ENCODE data around the gene ST8SIA4.

Gene ST8SIA4

DNA sequence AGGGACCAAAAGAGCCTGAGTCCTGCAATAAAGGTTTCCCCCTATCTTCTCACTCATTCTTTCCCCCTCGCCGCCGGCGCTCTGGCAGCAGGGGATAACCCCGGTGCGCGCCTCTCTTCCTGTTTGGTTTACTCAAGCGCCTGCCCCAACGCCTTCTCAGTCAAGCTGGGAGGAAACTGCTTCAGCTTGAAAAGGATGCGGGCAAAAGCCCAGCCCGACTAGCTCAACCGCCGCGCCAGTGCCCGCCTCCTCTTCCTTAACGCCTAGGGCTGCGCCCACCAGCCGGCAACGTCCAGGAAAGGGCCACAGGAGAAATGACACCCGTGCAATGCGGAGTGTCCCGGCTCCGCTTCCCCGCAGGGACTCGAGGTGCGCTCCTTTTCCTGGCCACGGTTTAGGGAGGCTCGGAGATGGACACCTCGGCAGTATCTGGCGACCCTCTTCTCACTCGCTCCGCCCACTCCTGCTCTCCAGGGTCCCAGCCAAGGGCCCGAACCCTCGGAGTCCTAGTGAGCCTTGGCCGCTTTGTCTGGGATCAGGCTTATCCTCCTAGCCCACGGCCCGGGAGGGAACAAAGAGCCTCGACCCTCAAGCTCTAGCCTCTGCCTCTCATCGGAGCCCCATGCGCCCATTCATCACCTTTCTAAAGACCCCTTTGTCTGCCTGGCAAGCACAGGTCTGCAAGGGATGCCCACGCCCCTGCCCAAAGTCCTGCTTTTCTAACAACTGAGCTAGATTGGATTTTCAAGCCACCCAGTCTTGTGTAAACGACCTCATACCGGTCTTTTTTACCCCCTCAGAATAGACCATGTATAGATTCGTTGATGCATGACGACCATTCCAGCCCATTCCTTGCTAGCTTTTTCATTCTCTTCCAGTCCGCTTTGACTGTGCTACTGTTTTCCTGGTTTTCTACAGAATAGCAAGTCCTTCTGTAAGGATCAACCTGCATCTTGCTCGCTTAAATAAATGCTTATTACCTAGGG, 2.0 kb downstream of the ST8SIA4 start:
- Histone ChIP-seq H2BK120ac (ENCODE audit: low read depth, low read length) (no peak overlapping the region), H2AFZ (ENCODE audit: low read depth, low read length) (peak overlapping the region; percentile 94), H3K27ac (ENCODE audit: low read length, poor library complexity, severe bottlenecking) (no peak overlapping the region), H2BK15ac (ENCODE audit: low read depth, poor library complexity, severe bottlenecking) (no peak overlapping the region), H3K18ac (ENCODE audit: low read depth in 1 of 2, low read length in 2 of 2) (peak overlapping the region in 1 of 2 experiments; percentile 8), H2BK5ac (ENCODE audit: low read depth, low read length, poor library complexity, severe bottlenecking) (no peak overlapping the region), H3K4ac (ENCODE audit: low read depth in 1 of 2, low read length in 2 of 2) (peak overlapping the region in 1 of 2 experiments; percentile 20), H3K14ac (ENCODE audit: low read length in 2 of 2) (peak overlapping the region in 1 of 2 experiments; percentile 16), H4K91ac (ENCODE audit: low read length) (no peak overlapping the region), H3K4me3 (ENCODE audit: insufficient read depth in 1 of 2, low read depth in 1 of 2, low read length in 2 of 2) (peak overlapping the region; percentile 58 to 87), H3K36me3 (ENCODE audit: control insufficient read depth in 1 of 2, insufficient read depth in 2 of 2, low read depth in 1 of 2, low read length in 2 of 2) (no peaks in the 10 kb centered on the region), H3K4me1 (ENCODE audit: control insufficient read depth, insufficient read depth, low read depth, low read length) (peaks cover 12% of the 10 kb centered on the region), H3K27me3 (ENCODE audit: control insufficient read depth in 1 of 2, insufficient read depth in 1 of 2, low read length in 2 of 2) (peaks cover 0 to 46% of the 10 kb centered on the region in 2 experiments), H4K8ac (ENCODE audit: low read length) (peak overlapping the region; percentile 10), H2BK12ac (ENCODE audit: low read length in 2 of 2) (no peak overlapping the region), H3K9ac (ENCODE audit: low read length) (peak overlapping the region; percentile 48), H3K23ac (ENCODE audit: low read length in 2 of 2) (peak overlapping the region in 1 of 2 experiments; percentile 34), H2AK5ac (ENCODE audit: low read length, severe bottlenecking) (no peak overlapping the region), H3K4me2 (ENCODE audit: low read length, poor library complexity, severe bottlenecking) (peak overlapping the region; percentile 67), H3K9me3 (ENCODE audit: control insufficient read depth, low read length) (no peaks in the 10 kb centered on the region), H3K79me1 (replicated peaks; ENCODE audit: low read length, poor library complexity, severe bottlenecking) (no peaks in the 10 kb centered on the region)
- 2% methylated on average over 45 of the region's 47 CpGs for WGBS
- DNase-seq = peak; percentile 69

DNA sequence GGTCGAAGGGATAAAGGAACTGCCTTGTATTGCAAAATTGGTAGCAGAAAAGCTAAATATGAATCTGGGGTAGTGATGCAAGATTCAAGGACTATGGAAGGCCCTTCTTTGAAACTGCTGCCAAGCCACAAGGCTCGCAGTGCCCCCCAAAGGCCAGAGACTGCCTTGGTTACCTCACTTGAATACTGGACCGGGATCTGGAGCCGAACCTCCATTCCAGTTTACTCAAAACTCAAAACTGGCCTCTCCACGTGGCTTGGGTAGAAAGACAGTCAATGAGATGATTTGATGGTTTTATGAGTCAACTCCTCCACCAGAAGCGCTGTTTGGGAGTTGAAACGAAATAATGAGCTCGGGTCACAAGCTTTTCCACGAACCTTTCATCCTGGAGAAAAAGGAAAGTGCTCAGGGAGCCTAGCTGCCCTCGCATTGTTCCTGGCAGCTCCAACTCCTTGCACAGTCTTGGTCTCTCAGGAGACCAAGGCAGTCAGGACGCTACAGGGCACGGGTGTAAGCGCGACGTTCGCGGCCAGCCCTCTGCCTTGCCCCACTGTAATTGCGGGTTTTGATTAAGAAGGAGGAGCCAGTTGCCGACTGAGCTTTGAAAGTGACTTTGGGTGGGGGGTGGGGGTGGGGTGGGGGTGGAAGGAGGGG, 2.8 kb downstream of the ST8SIA4 start:
- H2BK12ac ChIP-seq (ENCODE audit: low read length in 2 of 2) = peak overlapping the region in 1 of 2 experiments; percentile 59
- H2BK15ac ChIP-seq (ENCODE audit: low read depth, poor library complexity, severe bottlenecking) = peak overlapping the region; percentile 3
- DNase-seq = peak; percentile 64
- no peaks in the 10 kb centered on the region for H3K79me1 ChIP-seq (replicated peaks; ENCODE audit: low read length, poor library complexity, severe bottlenecking)
- H3K4me3 ChIP-seq (ENCODE audit: insufficient read depth in 1 of 2, low read depth in 1 of 2, low read length in 2 of 2) = peak overlapping the region; percentile 61 to 87
- no peak overlapping the region for H3K4ac ChIP-seq (ENCODE audit: low read depth in 1 of 2, low read length in 2 of 2)
- no peaks in the 10 kb centered on the region for H3K36me3 ChIP-seq (ENCODE audit: control insufficient read depth in 1 of 2, insufficient read depth in 2 of 2, low read depth in 1 of 2, low read length in 2 of 2)
- H3K18ac ChIP-seq (ENCODE audit: low read depth in 1 of 2, low read length in 2 of 2) = peak overlapping the region in 1 of 2 experiments; percentile 22
- H2AK5ac ChIP-seq (ENCODE audit: low read length, severe bottlenecking) = no peak overlapping the region
- H2BK120ac ChIP-seq (ENCODE audit: low read depth, low read length) = no peak overlapping the region
- H4K91ac ChIP-seq (ENCODE audit: low read length) = no peak overlapping the region
- H2BK5ac ChIP-seq (ENCODE audit: low read depth, low read length, poor library complexity, severe bottlenecking) = no peak overlapping the region
- no peak overlapping the region for H3K23ac ChIP-seq (ENCODE audit: low read length in 2 of 2)
- H3K27ac ChIP-seq (ENCODE audit: low read length, poor library complexity, severe bottlenecking) = no peak overlapping the region
- H2AFZ ChIP-seq (ENCODE audit: low read depth, low read length) = peak overlapping the region; percentile 46
- peak overlapping the region; percentile 67 for H3K4me2 ChIP-seq (ENCODE audit: low read length, poor library complexity, severe bottlenecking)
- peak overlapping the region; percentile 58 for H3K9ac ChIP-seq (ENCODE audit: low read length)
- 17% methylated on average over 11 of the region's 19 CpGs for WGBS
- no peak overlapping the region for H3K14ac ChIP-seq (ENCODE audit: low read length in 2 of 2)
- peak overlapping the region; percentile 59 for H4K8ac ChIP-seq (ENCODE audit: low read length)
- peaks cover 0 to 44% of the 10 kb centered on the region in 2 experiments for H3K27me3 ChIP-seq (ENCODE audit: control insufficient read depth in 1 of 2, insufficient read depth in 1 of 2, low read length in 2 of 2)
- peaks cover 12% of the 10 kb centered on the region for H3K4me1 ChIP-seq (ENCODE audit: control insufficient read depth, insufficient read depth, low read depth, low read length)
- no peaks in the 10 kb centered on the region for H3K9me3 ChIP-seq (ENCODE audit: control insufficient read depth, low read length)

DNA sequence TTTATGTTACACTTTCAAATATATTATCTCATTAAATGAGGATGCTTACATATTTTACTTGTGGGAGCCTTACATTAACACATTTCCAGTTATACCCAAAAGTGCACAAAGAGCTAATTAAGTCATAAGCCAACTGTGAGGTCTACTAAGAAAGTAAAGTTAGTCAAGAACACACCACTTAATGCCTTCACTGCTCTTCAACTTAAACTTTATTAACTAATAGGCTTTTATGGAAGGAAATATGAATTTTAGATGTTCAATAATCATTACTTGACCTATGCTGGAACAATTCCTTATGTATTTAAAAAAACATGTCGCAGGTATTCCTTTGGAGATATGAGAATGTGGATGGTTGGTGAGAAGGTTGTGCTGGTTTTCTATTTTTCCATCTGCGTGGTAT, 3.4 kb downstream of the ST8SIA4 start:
- no peak overlapping the region for H2BK120ac ChIP-seq (ENCODE audit: low read depth, low read length)
- no peak overlapping the region for H3K4me2 ChIP-seq (ENCODE audit: low read length, poor library complexity, severe bottlenecking)
- H2BK12ac ChIP-seq (ENCODE audit: low read length in 2 of 2) = no peak overlapping the region
- H2BK15ac ChIP-seq (ENCODE audit: low read depth, poor library complexity, severe bottlenecking) = no peak overlapping the region
- H3K9me3 ChIP-seq (ENCODE audit: control insufficient read depth, low read length) = no peaks in the 10 kb centered on the region
- no peak overlapping the region for H3K27ac ChIP-seq (ENCODE audit: low read length, poor library complexity, severe bottlenecking)
- H3K4me3 ChIP-seq (ENCODE audit: insufficient read depth in 1 of 2, low read depth in 1 of 2, low read length in 2 of 2) = peak overlapping the region in 1 of 2 experiments; percentile 87
- H3K4ac ChIP-seq (ENCODE audit: low read depth in 1 of 2, low read length in 2 of 2) = no peak overlapping the region
- no peaks in the 10 kb centered on the region for H3K79me1 ChIP-seq (replicated peaks; ENCODE audit: low read length, poor library complexity, severe bottlenecking)
- H3K4me1 ChIP-seq (ENCODE audit: control insufficient read depth, insufficient read depth, low read depth, low read length) = peaks cover 12% of the 10 kb centered on the region
- WGBS = 99% methylated on average over 2 of the region's 2 CpGs
- H3K27me3 ChIP-seq (ENCODE audit: control insufficient read depth in 1 of 2, insufficient read depth in 1 of 2, low read length in 2 of 2) = peaks cover 0 to 38% of the 10 kb centered on the region in 2 experiments
- no peak for DNase-seq
- no peak overlapping the region for H3K18ac ChIP-seq (ENCODE audit: low read depth in 1 of 2, low read length in 2 of 2)
- H3K9ac ChIP-seq (ENCODE audit: low read length) = no peak overlapping the region
- H4K8ac ChIP-seq (ENCODE audit: low read length) = no peak overlapping the region
- H2BK5ac ChIP-seq (ENCODE audit: low read depth, low read length, poor library complexity, severe bottlenecking) = no peak overlapping the region
- no peak overlapping the region for H2AK5ac ChIP-seq (ENCODE audit: low read length, severe bottlenecking)
- no peak overlapping the region for H3K23ac ChIP-seq (ENCODE audit: low read length in 2 of 2)
- H4K91ac ChIP-seq (ENCODE audit: low read length) = no peak overlapping the region
- no peak overlapping the region for H3K14ac ChIP-seq (ENCODE audit: low read length in 2 of 2)
- no peaks in the 10 kb centered on the region for H3K36me3 ChIP-seq (ENCODE audit: control insufficient read depth in 1 of 2, insufficient read depth in 2 of 2, low read depth in 1 of 2, low read length in 2 of 2)
- no peak overlapping the region for H2AFZ ChIP-seq (ENCODE audit: low read depth, low read length)

Measured in mesenchymal stem cell (in vitro differentiated cells and primary cell).